GM18499 (cell line): ENCODE results near the gene STARD13.
"Not testable (repeated sequence)": the region's sequence is repeated elsewhere in the genome, so short reads cannot be mapped to it uniquely, and the experiment has no call there.

Source experiments
- ATAC-seq: cut with Tn5 transposase; IDR thresholded peaks from one replicate; pipeline ENCODE4 v1.9.1; 2021; ENCODE audit warnings: moderate number of reproducible peaks; ENCODE audit not compliant: insufficient read depth, unreplicated experiment

The STARD13 gene

GRCh38 chr13:33162725-33163124 lies 122.8 kb downstream of the STARD13 start:
- not testable (repeated sequence) for ATAC-seq

- ATAC-seq, result no peak
Measured at GRCh38 chr13:33158816-33159215, 126.7 kb downstream of the STARD13 start.

- no peak for ATAC-seq
Measured at GRCh38 chr13:33158271-33158670, 127.3 kb downstream of the STARD13 start.

GRCh38 chr13:33154911-33155310 lies 130.6 kb downstream of the STARD13 start:
- ATAC-seq, result no peak

GRCh38 chr13:33153421-33154404 lies 131.8 kb downstream of the STARD13 start:
- no peak for ATAC-seq

- ATAC-seq, result no peak
Measured at GRCh38 chr13:33152389-33152788, 133.2 kb downstream of the STARD13 start.

- ATAC-seq, result no peak
Measured at GRCh38 chr13:33150662-33151061, 134.9 kb downstream of the STARD13 start.

- ATAC-seq, result no peak
Measured at GRCh38 chr13:33150126-33150525, 135.4 kb downstream of the STARD13 start.

GRCh38 chr13:33147832-33148231 lies 137.7 kb downstream of the STARD13 start:
- ATAC-seq, result no peak

GRCh38 chr13:33146843-33147611 lies 138.5 kb downstream of the STARD13 start:
- peak; percentile 88 for ATAC-seq

GRCh38 chr13:33145667-33146066 lies 139.9 kb downstream of the STARD13 start:
- no peak for ATAC-seq

- no peak for ATAC-seq
Measured at GRCh38 chr13:33144358-33144784, 141.2 kb downstream of the STARD13 start.

- ATAC-seq, result no peak
Measured at GRCh38 chr13:33139780-33140535, 145.6 kb downstream of the STARD13 start.

- ATAC-seq, result no peak
Measured at GRCh38 chr13:33139184-33139583, 146.4 kb downstream of the STARD13 start.

GRCh38 chr13:33138441-33138840 lies 147.1 kb downstream of the STARD13 start:
- ATAC-seq, result no peak

- no peak for ATAC-seq
Measured at GRCh38 chr13:33137721-33138120, 147.8 kb downstream of the STARD13 start.

GRCh38 chr13:33135097-33135496 lies 150.5 kb downstream of the STARD13 start:
- no peak for ATAC-seq

GRCh38 chr13:33134213-33134612 lies 151.3 kb downstream of the STARD13 start:
- ATAC-seq, result no peak

- ATAC-seq, result no peak
Measured at GRCh38 chr13:33132644-33133440, 152.7 kb downstream of the STARD13 start.

GRCh38 chr13:33129886-33130285 lies 155.7 kb downstream of the STARD13 start:
- ATAC-seq, result no peak
